ENCODE data around the gene ACOT2. TPM values are rescaled to one million over a fixed set of nuclear protein-coding genes. Genes with fewer than 3 reads are reported as not detected.
"Not testable (repeated sequence)": the region's sequence is repeated elsewhere in the genome, so short reads cannot be mapped to it uniquely, and the experiment has no call there.

The ACOT2 gene
- polyA plus RNA-seq, 1 of the 3 experiments (the other 2 are of a cell fraction): 46.7 TPM

DNA sequence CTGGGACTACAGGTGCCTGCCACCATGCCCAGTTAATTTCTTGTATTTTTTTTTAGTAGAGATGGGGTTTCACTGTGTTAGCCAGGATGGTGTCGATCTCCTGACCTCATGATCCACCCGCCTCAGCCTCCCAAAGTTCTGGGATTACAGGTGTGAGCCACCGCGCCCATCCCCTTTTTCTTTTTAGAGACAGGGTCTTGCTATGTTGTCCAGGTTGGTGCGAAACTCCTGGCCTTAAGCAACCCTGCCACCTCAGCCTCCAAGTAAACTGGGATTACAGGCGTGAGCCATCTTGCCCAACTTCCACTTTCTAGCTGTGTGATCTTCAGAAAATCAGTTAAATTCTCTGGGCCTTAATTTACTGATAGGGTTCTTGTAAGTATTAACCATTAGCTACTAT, 2.1 kb upstream of the ACOT2 start:
- CTCF ChIA-PET: interaction anchor here (0.9 to 2.3 kb wide), 2 partner anchors 41 to 58 kb away, joined by 3 to 10 read pairs; no protein-coding TSS in a partner anchor
- DNase-seq; H3K4me2 ChIP-seq; H3K9me2 ChIP-seq; H3K36me3 ChIP-seq (replicated peaks in 1 of 2; ENCODE audit: control insufficient read depth in 1 of 2, insufficient read depth in 2 of 2, low read length in 1 of 2); H3K27me3 ChIP-seq (ENCODE audit: insufficient read depth); H3K9me3 ChIP-seq; H2AFZ ChIP-seq (ENCODE audit: low read depth); H3F3A ChIP-seq (replicated peaks; ENCODE audit: insufficient read depth); H4K20me1 ChIP-seq (ENCODE audit: insufficient read depth); H3K9ac ChIP-seq; H3K4me3 ChIP-seq (ENCODE audit: low read depth in 2 of 2, low read length in 1 of 2); H3K27ac ChIP-seq (ENCODE audit: low read depth in 2 of 2, low read length in 1 of 2); POLR2A ChIA-PET: not testable (repeated sequence)
- WGBS (ENCODE audit: low lambda C conversion rate): 99% methylated on average over 6 of the region's 6 CpGs
- peaks cover 5 to 12% of the 10 kb centered on the region in 2 experiments; a peak in 3 of 4 replicates for H3K4me1 ChIP-seq (ENCODE audit: control insufficient read depth in 1 of 2, insufficient read depth in 2 of 2, low read depth in 1 of 2, low read length in 1 of 2)
- peaks cover 14% of the 10 kb centered on the region for H3K79me2 ChIP-seq (ENCODE audit: insufficient read depth)

DNA sequence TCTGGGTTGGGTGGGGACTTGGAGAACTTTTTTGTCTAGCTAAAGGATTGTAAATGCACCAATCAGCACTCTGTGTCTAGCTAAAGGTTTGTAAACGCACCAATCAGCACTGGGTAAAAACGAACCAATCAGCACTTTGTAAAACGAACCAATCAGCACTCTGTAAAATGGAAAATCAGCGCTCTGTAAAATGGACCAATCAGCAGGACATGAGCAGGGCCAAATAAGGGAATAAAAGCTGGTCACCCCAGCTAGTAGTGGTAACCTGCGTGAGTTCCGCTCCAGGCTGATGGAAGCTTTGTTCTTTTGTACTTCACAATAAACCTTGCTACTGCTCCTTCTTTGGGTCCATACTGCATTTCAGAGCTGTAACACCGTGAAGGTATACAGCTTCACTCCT, 1.7 kb upstream of the ACOT2 start:
- POLR2A ChIA-PET: no interaction called here

More for the DNA sequence above, 1.7 kb upstream of the ACOT2 start:
- no peaks in the 10 kb centered on the region for H3K9me3 ChIP-seq
- H3K27ac ChIP-seq (ENCODE audit: low read depth in 2 of 2, low read length in 1 of 2): no peak overlapping the region
- H3K4me3 ChIP-seq (ENCODE audit: low read depth in 2 of 2, low read length in 1 of 2): no peak overlapping the region
- no peaks in the 10 kb centered on the region for H3K9me2 ChIP-seq
- peaks cover 6% of the 10 kb centered on the region for H3F3A ChIP-seq (replicated peaks; ENCODE audit: insufficient read depth)
- H3K27me3 ChIP-seq (ENCODE audit: insufficient read depth): no peaks in the 10 kb centered on the region
- H3K9ac ChIP-seq: no peak overlapping the region
- CTCF ChIA-PET: interaction anchor here (0.9 to 2.3 kb wide), 2 partner anchors 41 to 59 kb away, joined by 3 to 10 read pairs; no protein-coding TSS in a partner anchor
- TF ChIP-seq JUND (IDR thresholded peaks at IDR 0.05) (no peak), TAF1 (IDR thresholded peaks at IDR 0.05; ENCODE audit: borderline replicate concordance, low read depth, low read length) (no peak), SIN3A (IDR thresholded peaks at IDR 0.05; ENCODE audit: borderline replicate concordance, low read depth, low read length) (no peak), RXRA (IDR thresholded peaks at IDR 0.05; ENCODE audit: borderline replicate concordance, low read depth) (no peak), NFIC (IDR thresholded peaks at IDR 0.05; ENCODE audit: borderline replicate concordance) (no peak), GATA2 (CRISPR knock-in tag; IDR thresholded peaks at IDR 0.05) (no peak), TEAD4 (IDR thresholded peaks at IDR 0.05; ENCODE audit: borderline replicate concordance, insufficient read depth) (no peak), FOXJ3 (CRISPR knock-in tag; IDR thresholded peaks at IDR 0.05) (no peak), SMC3 (IDR thresholded peaks at IDR 0.05; ENCODE audit: low read depth, low read length) (no peak), RCOR1 (IDR thresholded peaks at IDR 0.05; ENCODE audit: low read length) (no peak), TCF12 (IDR thresholded peaks at IDR 0.05) (no peak)
- TF ChIP-seq, protein P1, sequence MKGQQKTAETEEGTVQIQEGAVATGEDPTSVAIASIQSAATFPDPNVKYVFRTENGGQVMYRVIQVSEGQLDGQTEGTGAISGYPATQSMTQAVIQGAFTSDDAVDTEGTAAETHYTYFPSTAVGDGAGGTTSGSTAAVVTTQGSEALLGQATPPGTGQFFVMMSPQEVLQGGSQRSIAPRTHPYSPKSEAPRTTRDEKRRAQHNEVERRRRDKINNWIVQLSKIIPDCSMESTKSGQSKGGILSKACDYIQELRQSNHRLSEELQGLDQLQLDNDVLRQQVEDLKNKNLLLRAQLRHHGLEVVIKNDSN (IDR thresholded peaks at IDR 0.05; ENCODE audit: borderline replicate concordance, low read depth): no peak
- TF ChIP-seq, protein P2, sequence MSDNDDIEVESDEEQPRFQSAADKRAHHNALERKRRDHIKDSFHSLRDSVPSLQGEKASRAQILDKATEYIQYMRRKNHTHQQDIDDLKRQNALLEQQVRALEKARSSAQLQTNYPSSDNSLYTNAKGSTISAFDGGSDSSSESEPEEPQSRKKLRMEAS (IDR thresholded peaks at IDR 0.05; ENCODE audit: low read depth): no peak
- TF ChIP-seq, protein P3, sequence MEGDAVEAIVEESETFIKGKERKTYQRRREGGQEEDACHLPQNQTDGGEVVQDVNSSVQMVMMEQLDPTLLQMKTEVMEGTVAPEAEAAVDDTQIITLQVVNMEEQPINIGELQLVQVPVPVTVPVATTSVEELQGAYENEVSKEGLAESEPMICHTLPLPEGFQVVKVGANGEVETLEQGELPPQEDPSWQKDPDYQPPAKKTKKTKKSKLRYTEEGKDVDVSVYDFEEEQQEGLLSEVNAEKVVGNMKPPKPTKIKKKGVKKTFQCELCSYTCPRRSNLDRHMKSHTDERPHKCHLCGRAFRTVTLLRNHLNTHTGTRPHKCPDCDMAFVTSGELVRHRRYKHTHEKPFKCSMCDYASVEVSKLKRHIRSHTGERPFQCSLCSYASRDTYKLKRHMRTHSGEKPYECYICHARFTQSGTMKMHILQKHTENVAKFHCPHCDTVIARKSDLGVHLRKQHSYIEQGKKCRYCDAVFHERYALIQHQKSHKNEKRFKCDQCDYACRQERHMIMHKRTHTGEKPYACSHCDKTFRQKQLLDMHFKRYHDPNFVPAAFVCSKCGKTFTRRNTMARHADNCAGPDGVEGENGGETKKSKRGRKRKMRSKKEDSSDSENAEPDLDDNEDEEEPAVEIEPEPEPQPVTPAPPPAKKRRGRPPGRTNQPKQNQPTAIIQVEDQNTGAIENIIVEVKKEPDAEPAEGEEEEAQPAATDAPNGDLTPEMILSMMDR (IDR thresholded peaks at IDR 0.05): no peak
- peaks cover 5 to 12% of the 10 kb centered on the region in 2 experiments; a peak in 3 of 4 replicates for H3K4me1 ChIP-seq (ENCODE audit: control insufficient read depth in 1 of 2, insufficient read depth in 2 of 2, low read depth in 1 of 2, low read length in 1 of 2)
- 97% methylated on average over 7 of the region's 7 CpGs for WGBS (ENCODE audit: low lambda C conversion rate)
- no peak overlapping the region for H2AFZ ChIP-seq (ENCODE audit: low read depth)
- no peak overlapping the region for H3K4me2 ChIP-seq
- H3K79me2 ChIP-seq (ENCODE audit: insufficient read depth): peaks cover 14% of the 10 kb centered on the region
- no peaks in the 10 kb centered on the region for H4K20me1 ChIP-seq (ENCODE audit: insufficient read depth)
- H3K36me3 ChIP-seq (replicated peaks in 1 of 2; ENCODE audit: control insufficient read depth in 1 of 2, insufficient read depth in 2 of 2, low read length in 1 of 2): no peaks in the 10 kb centered on the region
- no peak for DNase-seq

Data from SK-N-SH (cell line).